Hepatocyte (in vitro differentiated cells): Measurements from ENCODE around the gene GIPC1.

Experiments used
- EZH2 ChIP-seq: fragments of 200-600 bp; sonication (generic); IDR thresholded peaks from 2 replicates; pipeline ENCODE4 v1.6.1; 2016; ENCODE audit warnings: antibody characterized with exemption, mild to moderate bottlenecking, borderline replicate concordance
- EZH2phosphoT487 ChIP-seq: fragments of 200-600 bp; sonication (generic); IDR thresholded peaks from one replicate; pipeline ENCODE4 v1.6.1; 2018; ENCODE audit warnings: antibody characterized with exemption, mild to moderate bottlenecking, low read depth, moderate library complexity; ENCODE audit not compliant: unreplicated experiment, severe bottlenecking
- TF ChIP-seq, protein P1 (sequence below): fragments of 200-600 bp; sonication (generic); IDR thresholded peaks from 2 replicates; pipeline ENCODE4 v1.5.1; 2016; ENCODE audit warnings: antibody characterized with exemption, mild to moderate bottlenecking; ENCODE audit not compliant: poor library complexity

- TF ChIP-seq, protein P1, sequence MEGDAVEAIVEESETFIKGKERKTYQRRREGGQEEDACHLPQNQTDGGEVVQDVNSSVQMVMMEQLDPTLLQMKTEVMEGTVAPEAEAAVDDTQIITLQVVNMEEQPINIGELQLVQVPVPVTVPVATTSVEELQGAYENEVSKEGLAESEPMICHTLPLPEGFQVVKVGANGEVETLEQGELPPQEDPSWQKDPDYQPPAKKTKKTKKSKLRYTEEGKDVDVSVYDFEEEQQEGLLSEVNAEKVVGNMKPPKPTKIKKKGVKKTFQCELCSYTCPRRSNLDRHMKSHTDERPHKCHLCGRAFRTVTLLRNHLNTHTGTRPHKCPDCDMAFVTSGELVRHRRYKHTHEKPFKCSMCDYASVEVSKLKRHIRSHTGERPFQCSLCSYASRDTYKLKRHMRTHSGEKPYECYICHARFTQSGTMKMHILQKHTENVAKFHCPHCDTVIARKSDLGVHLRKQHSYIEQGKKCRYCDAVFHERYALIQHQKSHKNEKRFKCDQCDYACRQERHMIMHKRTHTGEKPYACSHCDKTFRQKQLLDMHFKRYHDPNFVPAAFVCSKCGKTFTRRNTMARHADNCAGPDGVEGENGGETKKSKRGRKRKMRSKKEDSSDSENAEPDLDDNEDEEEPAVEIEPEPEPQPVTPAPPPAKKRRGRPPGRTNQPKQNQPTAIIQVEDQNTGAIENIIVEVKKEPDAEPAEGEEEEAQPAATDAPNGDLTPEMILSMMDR: no peak
- no peak for TF ChIP-seq EZH2phosphoT487
- TF ChIP-seq EZH2: no peak
Measured at GRCh38 chr19:14542711-14543328, 46.9 kb upstream of the GIPC1 start.
